ENCODE data around the gene PCGF6.

DNA sequence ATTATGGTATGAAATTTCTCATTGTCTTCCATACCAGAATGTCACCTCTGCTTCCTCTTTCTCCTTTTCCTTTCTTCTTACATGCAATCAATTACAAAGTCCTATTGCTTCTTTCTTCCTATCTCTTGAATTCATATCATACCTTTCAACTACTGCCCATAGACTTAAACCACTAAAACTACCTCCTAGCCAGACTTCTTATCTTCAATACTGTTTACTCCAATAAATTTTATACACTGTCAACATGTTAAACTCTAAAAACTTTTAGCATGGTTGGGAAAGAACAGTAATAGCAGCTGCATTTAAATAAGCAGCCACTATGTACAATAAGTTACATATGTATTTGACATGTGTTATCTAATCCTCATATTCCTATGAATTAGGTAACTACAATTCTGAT lies 34.9 kb downstream of the PCGF6 start:
- TF ChIP-seq POLR2A (IDR thresholded peaks at IDR 0.05) (no peak), CTCF (IDR thresholded peaks at IDR 0.05) (no peak), EP300 (IDR thresholded peaks at IDR 0.05) (no peak), POLR2AphosphoS5 (IDR thresholded peaks at IDR 0.05) (no peak)
